ENCODE data around the gene VPS8.

DNA sequence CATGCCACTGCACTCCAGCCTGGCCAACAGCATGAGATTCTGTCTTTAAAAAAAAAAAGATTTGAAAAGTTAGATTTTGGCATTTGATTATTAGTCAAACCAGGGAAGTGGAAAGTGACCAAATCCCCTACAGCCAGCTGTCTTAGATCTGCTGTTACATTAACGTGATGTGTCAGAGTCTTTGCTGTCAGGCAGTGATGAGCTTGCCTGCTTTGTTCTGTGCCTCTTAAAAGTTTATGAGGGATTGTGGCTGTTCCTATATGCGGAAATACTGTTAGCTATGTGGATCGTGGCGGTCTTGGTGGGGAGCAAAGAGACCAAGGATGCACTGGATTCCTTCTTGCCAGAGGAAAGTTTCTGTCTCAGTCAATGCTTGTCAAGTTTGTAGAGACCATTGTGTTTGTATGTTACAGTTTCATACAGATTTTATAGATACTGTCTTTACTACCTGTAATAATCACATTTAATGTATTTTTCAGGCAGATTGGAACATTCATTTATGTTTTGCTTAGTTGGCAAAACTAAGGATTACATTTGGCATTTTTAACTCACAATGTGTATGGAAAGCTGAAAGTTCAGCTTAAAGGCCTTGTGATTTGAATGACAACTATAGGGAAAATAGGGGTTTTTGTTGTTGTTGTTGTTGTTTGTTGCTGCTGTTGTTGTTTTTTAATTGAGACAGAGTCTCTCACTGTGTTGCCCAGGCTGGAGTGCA lies 137.4 kb downstream of the VPS8 start:
- no peak for TF ChIP-seq YY1 (IDR thresholded peaks at IDR 0.05; ENCODE audit: low read depth)
- TF ChIP-seq REST (IDR thresholded peaks at IDR 0.05; ENCODE audit: low read depth), result no peak
- TF ChIP-seq FOXM1 (IDR thresholded peaks at IDR 0.05; ENCODE audit: borderline replicate concordance, low read depth), result no peak
- no peak for TF ChIP-seq EP300 (IDR thresholded peaks at IDR 0.05; ENCODE audit: borderline replicate concordance)
- TF ChIP-seq EGR1 (IDR thresholded peaks at IDR 0.05), result no peak
- TF ChIP-seq NFIC (IDR thresholded peaks at IDR 0.05), result no peak
- TF ChIP-seq CREB1 (IDR thresholded peaks at IDR 0.05; ENCODE audit: low read depth), result no peak
- TF ChIP-seq TAF1 (IDR thresholded peaks at IDR 0.05; ENCODE audit: low read depth), result no peak
- TF ChIP-seq RAD21 (IDR thresholded peaks at IDR 0.05; ENCODE audit: low read depth), result no peak
- TF ChIP-seq USF1 (IDR thresholded peaks at IDR 0.05), result no peak
